ENCODE data around the gene GALNT16.

GALNT16 gene

DNA sequence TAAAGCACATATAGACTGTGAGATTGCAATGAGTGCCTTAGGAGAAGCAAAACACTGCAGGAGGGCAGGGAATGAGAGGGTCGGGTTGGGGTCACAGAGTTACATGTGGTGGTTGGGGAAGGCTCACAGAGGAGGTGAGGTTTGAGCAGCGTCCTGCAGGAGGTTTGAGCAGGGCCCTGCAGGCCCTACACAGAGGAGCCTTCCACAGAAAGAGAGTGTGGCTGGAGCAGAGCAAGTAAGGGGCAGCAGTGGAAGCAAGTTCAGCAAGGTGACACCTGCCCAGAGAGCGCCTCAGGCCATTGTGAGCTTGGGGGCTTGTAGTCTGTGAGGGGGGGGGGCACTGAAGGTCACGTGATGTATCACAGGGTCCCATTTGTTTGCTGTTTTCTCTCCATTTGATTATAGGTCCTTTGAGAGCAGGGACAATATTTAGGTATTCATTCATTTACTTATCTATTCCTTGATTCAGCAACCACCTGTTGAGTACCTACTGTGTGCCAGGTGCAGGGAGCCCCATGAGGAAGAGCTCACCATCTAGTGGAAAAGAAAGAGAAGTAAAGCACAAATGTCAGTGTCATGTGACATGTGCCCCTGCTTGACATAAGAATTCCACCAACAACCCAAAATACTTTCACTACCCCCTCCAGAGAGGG is 56.6 kb downstream of the GALNT16 start:
- DNase-seq (ENCODE audit: low read depth in 4 of 4, low spot score in 1 of 4): no peak

DNA sequence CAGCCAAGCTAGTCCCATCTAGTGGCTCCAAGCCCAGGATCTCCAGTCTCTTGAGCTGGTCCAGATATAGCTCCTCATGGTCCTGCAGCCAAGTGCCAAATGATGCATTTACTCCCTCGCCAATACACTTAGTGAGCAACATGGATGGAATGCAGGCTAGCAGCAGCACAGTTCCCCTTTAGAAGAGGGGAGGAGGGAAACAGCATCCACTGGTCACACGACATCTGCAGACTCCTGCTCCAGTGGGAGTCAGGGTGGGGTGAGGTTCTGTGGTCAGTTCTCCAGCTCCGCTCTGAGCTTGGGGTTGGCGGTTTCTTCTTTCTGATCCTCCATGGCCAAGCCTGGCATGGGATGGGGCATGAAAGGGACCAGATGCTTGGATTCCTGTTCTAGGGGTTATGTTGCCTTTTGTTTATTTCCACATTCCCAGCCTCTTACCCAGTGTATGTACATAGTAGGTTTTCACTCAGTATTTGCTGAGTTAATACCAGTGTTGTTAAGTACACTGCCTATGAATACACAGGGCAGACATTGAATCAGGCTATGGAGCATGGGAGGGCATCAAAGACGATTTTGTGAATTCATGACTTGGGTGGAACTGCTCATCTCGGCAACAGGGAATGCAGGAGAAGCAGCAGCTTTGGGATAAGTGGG is 57.3 kb downstream of the GALNT16 start:
- DNase-seq (ENCODE audit: low read depth in 4 of 4, low spot score in 1 of 4): no peak

DNA sequence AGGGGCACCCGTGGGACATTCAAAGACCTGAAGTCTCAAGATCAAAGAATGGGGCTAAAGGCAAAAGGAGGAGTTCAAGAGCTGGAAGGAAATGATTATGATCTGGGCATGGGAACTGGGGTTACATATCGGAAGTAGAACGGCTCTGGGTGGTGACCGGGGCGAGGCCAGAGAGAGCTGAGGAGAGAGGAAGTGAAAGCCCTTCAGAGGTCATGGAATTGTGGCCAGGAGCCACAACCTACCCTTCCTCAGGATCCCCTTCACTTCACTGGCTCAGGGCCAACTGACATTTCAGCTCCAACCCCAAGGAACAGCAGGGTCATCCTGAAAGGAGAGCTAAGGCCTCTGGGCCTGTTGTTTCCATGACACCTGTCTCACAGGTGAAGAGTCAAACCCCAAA is 57.8 kb downstream of the GALNT16 start:
- DNase-seq (ENCODE audit: low read depth in 4 of 4, low spot score in 1 of 4): no peak

DNA sequence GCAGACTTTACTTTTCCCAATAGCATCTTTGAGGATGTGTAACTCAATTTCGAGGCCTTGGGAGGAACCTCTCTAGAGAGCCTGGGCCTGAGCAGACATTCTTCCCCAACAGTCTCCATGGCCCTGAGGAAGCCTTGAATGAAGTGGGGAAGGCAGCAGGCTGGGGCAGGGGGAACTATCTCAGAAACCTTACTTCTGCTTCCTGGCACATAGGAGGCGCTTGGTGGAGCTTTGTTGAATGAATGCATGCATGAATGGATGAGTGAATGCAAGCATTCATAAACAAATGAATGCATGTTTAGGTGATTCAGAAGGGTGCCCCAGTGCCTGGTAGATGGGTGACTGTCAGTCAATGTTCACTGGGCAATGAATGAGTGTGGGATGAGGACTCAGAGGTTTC is 58.3 kb downstream of the GALNT16 start:
- no peak for DNase-seq (ENCODE audit: low read depth in 4 of 4, low spot score in 1 of 4)

DNA sequence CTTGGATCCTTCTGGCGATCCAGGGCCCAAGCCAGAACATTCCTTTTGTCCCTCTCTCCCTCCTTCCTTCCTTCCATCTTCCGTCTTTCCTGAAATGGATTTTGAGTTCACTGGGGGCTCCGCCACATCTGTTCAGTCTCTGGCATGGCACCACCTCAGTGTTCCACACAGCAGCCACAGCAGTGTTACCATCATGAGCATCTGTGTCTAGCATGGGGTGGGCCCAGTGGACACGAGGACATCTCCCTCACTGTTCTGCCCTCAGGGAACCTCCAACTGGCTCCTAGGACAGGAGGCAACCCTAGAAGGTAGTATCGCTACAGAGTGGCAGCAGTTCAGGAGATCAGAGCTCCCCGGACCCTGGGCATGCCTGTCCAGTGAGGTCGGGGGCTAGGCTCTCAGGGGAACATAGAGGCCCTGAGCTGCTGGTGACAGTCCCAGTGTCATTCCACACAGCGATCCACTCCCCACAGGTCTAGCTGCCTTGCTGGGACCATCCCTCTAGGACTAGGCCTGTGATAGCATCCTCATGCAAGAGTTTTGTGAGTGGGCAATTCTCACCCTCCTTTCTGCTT is 59.0 kb downstream of the GALNT16 start:
- no peak for DNase-seq (ENCODE audit: low read depth in 4 of 4, low spot score in 1 of 4)

DNA sequence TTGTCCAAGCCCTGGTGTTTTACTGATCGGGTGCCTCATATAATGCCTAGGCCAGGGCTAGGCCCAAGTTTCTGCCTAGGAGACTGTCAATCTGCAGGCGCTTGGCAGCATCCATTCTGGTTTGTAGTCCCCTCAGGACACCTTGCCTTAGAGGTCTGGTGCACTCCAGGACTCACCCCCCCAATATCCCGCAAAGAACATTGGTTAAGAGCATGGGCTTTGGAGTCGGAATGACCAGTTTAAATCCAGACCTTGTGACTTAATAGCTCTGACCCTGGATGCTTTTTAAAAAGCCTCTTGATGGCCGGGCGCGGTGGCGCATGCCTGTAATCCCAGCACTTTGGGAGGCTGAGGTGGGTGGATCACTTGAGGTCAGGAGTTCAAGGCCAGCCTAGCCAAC is 60.0 kb downstream of the GALNT16 start:
- no peak for DNase-seq (ENCODE audit: low read depth in 4 of 4, low spot score in 1 of 4)

DNA sequence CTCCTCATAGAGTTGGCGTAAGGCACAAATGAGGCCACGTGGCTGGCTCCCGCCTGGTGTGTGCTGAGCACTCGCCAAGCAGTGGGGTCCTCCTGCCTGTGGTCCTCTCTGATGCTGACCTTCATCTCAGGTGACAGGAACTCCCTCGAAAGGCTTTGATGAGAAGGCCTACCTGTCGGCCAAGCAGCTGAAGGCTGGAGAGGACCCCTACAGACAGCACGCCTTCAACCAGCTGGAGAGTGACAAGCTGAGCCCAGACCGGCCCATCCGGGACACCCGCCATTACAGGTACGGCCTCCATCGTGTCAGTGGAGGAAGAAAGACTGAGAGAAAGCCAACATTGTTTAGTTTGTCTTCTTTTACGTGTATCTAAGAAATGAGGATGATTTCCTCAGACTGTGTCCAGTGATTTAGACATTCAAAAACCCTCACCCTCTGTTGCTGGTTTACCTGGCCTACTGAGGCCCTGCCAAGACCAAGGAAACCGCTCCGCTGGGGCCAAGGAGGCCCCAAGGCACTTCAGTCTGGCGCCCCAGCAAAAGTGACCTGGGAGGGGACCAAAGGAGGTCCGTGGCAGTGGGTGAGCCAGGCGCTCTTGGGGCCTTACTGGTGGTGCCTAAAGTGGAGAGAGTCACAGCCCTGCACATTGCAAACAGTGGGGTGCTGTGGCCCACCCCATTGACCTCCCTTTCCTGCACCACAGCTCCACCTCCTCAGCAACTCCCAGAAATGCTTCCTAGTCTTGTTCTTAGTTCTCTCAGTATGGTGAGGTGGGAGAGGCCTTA is 60.8 kb downstream of the GALNT16 start:
- no peak for DNase-seq (ENCODE audit: low read depth in 4 of 4, low spot score in 1 of 4)

DNA sequence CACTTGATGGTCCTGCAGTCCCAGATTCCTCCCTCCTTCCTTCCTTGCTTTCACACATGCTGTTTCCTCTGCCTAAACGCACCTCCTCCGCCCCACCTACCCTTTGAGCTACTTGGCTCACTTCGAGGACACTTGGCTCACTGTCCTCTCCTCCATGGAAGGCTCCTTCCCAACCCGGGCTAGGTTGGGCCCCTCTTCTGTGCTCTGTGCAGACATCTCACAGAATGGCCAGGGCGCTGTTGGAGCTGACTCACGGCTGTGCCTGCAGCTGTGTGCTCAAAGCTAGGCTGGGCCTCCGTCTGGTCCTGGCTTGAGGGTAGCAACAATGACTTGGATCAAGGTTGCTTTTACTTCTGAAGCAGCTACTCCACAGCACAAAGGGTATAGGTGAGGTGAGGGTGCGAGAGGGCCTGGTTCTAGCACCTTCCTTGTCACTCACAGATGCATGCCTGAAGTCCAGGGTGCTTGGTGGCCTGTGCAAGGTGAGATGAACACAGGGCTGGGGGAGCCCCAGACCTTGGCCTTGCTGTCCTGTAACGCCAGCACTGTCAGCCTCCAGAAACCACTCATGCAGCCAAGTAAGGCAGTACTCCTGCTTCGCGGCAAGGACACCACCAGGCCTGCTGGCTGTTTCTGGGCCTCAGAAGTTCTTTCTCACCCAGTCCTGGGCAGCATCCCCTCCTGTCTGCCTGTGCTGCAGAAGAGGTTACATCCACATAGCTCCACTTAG is 61.8 kb downstream of the GALNT16 start:
- DNase-seq (ENCODE audit: low read depth in 4 of 4, low spot score in 1 of 4): no peak

DNA sequence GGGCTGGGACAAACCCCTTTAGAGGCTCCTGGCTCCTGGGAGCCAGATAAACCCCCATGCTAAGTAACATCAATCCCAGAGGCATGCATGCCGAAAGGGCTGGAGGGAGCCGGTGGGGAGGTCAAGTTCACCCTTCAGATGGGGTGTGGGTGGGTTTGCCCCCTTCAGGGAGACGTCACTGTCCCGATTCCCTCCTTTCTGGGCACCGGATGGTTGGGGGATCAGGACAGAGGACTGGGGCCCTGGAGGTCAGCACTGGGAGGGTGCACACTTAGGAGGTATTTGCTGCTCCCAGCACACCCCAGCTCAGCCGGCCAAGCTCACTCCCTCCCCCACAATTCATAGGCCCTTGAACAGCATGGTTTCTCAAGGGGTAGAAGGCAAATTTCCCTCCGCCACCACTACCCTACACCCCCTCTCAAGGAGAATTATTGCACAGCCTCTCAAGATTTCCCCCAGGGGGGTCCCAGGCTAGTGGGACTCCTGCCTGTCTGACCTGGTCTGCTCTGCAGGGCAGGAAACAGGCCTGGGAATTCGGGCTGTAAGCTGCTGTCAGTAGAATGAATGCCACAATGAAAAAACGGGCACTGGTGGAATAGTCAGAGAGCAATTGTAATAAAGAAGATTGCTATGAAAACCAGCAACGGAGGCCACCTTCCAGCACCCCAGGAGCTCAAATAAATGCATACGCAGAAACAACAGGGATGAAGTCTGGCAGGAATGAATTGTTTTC is 63.5 kb downstream of the GALNT16 start:
- no peak for DNase-seq (ENCODE audit: low read depth in 4 of 4, low spot score in 1 of 4)

DNA sequence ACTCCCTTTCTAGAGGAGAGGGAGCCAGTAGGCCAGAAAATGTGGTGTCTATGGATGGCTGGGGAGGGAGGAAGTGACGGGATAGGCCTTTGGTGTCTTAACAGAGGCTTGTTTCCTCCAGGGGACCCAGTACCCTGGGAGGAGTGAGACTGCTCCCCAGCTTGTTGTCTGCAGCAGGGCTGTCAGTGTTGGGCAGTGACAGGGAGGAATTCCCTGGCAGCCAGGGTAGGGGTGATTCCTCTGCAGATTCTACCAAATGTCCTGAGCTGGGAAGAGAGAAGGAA is 64.0 kb downstream of the GALNT16 start:
- DNase-seq (ENCODE audit: low read depth in 4 of 4, low spot score in 1 of 4): no peak

DNA sequence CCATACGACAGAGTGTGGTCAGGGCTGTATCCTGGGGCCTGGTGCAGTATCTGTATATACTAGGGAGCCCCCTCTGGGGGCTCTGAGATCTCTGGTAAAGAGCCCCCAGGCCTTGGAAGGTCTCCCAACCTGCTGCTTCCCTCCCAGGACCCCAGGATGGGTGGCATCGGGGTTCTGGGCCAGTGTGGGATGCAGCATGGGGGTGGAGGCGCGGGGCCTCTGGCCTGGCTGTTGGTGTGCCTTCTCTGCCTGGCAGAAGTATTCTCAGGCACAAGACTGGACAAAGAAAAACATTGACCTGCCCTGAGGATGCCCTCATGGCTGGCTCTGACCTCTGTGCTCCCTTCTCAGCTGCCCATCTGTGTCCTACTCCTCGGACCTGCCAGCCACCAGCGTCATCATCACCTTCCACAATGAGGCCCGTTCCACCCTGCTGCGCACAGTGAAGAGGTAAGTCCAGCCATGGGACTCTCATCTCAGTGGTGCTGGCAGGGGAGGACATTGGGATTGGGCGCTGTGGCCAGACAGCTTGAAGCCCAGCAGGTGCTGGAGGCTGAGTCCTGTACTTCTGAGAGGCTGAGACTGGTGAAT is 64.5 kb downstream of the GALNT16 start:
- DNase-seq (ENCODE audit: low read depth in 4 of 4, low spot score in 1 of 4): no peak

DNA sequence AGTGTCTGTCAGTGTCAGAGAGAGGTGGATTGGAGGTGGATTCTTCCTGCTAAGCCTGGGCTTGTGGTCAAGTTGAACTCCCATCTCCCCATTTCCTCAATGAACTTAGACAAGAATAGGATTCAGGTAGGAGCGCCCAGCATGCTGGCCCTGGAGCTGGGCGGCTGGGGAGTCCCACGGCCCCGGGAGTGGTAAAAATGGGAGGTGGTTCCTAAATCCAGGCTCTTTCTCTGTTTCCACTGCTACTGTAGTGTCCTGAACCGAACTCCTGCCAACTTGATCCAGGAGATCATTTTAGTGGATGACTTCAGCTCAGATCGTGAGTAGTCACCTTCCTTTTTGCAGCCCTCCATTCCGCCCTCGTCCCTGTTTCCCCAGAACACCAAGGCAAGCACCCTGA is 65.1 kb downstream of the GALNT16 start:
- DNase-seq (ENCODE audit: low read depth in 4 of 4, low spot score in 1 of 4): no peak

DNA sequence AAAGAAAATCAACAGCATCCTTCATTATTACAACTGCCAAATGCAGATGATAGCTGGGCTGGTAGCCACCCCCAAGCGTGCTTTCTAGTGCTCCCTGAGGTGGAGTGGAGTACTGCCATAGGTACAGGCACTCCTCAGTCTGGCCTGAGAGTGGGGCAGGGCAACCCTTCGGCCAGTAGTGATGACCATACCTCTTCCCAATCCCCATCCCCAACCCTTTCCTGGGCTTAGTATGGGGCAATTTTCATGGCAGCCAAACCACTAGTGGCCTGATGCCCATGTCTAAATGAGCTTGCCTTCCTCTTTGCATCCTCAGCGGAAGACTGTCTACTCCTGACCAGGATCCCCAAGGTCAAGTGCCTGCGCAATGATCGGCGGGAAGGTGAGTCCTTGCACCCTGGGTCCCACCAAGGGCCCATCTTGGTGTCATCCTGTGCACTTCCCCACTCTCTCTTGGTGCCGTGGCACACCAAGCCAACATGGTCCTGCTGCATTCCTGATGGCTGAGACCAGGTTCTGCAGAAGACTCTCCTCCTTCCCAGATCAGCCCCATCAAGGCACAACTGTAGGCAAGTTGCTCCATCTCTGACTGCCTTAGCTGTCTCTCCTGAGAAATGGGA is 65.8 kb downstream of the GALNT16 start:
- no peak for DNase-seq (ENCODE audit: low read depth in 4 of 4, low spot score in 1 of 4)

DNA sequence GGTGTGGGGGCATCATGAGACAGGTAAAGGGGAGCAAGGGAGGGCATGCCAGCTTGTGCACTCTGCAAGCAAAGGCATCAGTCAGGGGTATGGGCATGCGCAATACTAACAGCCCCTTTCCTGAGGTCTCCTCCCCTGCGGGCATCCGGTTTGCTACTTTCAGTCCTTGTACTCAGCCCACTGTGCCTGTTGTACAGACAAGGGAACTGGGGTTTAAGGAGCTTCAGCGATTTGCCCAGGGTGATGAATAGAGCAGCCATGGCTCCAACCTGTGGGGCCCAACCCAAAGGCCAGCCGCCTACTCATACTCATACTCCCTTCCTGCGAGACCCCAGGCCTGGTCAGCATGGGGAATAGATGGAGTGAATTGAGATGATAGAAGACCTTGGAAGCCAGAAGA is 66.7 kb downstream of the GALNT16 start:
- DNase-seq (ENCODE audit: low read depth in 4 of 4, low spot score in 1 of 4): no peak

DNA sequence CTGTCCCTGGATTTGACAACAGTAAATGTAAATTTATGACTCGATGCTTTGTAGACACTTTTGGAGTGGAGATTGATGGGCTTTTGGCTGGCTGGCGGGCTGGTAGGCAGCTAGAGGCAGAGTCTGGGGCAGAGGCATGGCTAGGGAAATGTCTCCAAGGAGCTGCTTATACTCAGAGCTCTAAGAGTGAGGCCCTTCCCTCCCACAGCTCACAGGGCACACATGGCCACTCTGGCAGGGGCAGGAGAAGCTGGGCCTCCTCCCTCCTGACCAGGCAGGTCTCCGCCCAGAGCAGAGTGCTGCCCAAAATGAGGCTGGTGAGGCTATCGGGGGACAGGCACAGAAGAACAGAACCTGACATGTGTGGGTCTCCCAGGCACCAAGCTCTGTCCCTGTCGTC is 67.5 kb downstream of the GALNT16 start:
- DNase-seq (ENCODE audit: low read depth in 4 of 4, low spot score in 1 of 4): no peak

DNA sequence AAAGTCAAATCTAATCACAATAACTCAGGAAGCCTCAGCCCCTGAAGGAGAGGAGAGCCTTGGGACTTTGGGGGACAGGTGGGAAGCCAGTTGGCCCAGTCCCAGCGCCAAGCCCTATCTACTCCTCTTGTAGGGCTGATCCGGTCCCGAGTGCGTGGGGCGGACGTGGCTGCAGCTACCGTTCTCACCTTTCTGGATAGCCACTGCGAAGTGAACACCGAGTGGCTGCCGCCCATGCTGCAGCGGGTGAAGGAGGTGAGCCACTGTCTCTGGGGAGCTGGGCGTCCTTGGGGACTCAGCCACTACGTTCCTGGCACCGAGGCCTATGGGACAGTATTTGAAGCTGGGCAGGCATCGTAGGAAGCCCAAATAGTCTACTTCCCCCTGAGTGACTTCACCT is 68.4 kb downstream of the GALNT16 start:
- DNase-seq (ENCODE audit: low read depth in 4 of 4, low spot score in 1 of 4): no peak

DNA sequence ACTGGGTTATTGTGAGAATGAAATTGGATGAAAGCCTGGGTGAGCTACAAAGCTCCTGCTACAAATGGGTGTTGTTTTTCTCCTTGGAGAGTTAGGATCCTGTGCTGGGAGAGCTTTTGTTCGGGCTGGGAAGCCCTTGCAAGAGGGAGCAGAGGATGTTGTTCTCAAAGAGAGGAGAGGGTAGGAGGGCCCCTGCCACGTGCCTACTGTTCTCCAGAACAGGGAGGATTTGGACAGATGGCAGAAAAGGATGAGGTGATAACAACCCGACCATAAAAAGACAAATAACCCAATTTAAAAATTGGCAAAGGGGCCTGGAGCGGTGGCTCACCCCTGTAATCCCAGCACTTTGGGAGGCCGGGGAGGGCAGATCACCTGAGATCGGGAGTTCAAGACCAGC is 68.8 kb downstream of the GALNT16 start:
- DNase-seq (ENCODE audit: low read depth in 4 of 4, low spot score in 1 of 4): no peak

DNA sequence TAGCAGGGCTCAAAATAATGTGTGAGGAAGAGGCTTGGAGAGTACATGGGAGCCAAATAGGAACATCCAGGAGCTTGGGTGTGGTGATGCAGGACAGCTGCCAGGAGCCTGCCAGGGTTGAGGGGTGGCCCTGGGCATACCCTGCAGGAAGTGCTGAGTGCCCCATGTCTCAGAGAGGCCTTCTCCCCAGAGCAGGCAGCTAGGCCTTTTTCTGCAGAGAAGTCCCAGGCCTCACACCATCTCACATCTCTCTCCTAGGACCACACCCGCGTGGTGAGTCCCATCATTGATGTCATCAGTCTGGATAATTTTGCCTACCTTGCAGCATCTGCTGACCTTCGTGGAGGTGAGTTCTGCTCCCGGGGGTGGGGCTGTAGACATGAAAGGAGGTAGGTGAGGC is 71.2 kb downstream of the GALNT16 start:
- DNase-seq (ENCODE audit: low read depth in 4 of 4, low spot score in 1 of 4): no peak

DNA sequence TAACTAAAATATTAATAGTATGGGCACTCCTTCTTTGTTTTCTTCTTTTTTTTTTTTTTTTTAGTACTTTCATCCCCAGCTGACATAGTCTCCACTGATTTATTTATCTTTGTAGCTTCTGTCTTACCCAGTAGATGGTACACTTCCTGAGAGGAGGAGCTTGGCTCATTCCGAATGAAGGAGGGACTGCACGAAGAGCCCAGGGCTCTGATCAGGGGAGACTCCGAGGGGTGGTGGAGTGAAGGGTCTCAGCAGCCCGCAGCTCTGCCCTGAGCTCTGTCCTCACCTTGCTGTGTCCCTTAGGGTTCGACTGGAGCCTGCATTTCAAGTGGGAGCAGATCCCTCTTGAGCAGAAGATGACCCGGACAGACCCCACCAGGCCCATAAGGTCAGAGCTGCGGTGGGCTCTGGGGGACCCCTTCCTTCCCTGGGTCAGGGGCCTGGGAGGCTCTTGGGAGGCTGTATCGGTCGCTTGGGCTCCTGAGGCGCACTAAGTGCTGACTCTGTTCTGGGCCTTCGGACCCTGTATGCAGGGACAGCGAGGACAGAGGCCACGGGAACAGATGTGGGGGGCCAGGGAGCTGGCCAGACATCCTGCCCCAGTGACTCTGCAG is 72.9 kb downstream of the GALNT16 start:
- no peak for DNase-seq (ENCODE audit: low read depth in 4 of 4, low spot score in 1 of 4)
